Fibroblast of the conjunctiva (primary cell): ENCODE measurements around the gene SLMAP.

Experiments
- DNase-seq: peaks from one replicate; pipeline ENCODE4 v3.0.0-alpha.2; 2010; ENCODE audit warnings: low read depth

The SLMAP gene, protein sequence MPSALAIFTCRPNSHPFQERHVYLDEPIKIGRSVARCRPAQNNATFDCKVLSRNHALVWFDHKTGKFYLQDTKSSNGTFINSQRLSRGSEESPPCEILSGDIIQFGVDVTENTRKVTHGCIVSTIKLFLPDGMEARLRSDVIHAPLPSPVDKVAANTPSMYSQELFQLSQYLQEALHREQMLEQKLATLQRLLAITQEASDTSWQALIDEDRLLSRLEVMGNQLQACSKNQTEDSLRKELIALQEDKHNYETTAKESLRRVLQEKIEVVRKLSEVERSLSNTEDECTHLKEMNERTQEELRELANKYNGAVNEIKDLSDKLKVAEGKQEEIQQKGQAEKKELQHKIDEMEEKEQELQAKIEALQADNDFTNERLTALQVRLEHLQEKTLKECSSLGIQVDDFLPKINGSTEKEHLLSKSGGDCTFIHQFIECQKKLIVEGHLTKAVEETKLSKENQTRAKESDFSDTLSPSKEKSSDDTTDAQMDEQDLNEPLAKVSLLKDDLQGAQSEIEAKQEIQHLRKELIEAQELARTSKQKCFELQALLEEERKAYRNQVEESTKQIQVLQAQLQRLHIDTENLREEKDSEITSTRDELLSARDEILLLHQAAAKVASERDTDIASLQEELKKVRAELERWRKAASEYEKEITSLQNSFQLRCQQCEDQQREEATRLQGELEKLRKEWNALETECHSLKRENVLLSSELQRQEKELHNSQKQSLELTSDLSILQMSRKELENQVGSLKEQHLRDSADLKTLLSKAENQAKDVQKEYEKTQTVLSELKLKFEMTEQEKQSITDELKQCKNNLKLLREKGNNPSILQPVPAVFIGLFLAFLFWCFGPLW

DNA sequence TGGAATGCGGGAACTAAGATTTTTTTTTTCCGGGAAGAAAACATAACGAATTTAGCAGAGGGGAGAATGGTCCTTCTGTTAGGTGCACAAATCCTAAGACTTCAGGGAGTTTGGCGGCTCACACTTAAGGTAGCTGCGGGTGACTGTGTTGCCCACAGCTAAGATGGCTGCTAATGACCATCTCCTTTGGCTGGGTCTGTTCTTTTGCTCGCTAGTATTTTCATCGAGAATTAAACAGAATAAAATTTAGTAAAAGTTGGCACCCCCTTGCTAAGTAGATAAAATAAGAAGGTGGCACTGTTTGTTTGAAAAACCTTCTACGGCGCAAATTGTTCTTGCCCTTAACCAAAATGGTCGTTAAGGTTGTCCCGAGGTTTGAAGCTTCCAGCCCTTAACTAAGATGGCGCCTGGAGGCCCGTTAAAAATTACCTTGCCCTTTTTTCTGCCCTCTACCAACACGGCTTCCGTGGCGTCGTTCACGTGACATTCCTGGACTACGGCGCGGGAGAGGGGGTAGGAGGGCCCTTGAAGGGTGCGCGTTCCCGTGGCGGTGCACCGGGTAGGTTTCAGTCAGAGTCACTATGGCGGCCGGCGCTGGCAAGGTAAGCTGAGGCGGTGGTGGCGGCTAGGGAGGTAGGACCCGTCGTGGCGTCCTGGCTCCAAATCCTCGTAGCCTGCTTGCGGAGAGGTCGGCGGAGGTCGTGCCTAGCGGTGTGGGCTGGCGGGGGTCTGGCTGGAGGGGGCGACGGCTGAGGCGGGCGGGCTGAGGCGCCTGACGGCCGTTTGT is at the start of gene SLMAP:
SLMAP (plus strand) TSS at position 569 of the 787 bp plus-strand sequence. CDS start 1,343 bp downstream, outside the sequence.
- DNase-seq: peak; percentile 92

DNA sequence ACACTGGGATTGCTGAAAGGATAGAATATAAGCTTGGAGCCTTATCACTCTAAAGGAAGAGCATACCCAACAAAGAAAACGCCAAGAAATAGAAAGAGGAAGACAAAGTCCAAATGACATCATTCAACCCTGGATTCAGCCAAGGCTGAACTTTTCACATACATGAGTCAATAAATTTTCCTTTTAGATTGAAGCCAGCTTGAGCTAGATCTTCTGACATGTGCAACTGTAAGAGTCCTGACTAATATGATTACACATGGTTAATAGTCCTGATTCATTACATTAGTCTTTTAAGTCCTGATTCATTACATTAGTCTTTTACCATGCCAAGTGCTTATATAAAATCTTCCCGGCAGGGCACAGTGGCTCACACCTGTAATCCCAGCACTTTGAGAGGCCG is 49.6 kb upstream of the SLMAP start:
- peak; percentile 53 for DNase-seq

DNA sequence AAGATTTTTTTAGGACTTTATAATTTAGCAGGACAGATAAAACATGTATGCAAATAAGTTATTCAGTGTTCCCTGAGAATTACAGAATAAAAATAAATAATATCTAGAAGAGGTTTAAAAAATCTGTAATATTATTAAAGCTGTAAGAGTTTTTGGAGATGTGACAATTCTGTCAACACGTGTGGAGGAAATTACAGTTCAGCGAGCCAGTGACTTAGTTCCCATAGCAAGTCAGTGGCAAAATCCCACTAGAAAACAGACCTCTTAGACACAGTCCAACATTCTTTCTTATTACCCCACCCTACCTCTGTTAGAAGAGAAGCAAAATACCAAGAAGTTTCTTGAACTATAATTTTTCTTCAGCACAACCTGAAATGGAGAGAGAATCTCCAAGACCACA is 47.1 kb upstream of the SLMAP start:
- DNase-seq: no peak

DNA sequence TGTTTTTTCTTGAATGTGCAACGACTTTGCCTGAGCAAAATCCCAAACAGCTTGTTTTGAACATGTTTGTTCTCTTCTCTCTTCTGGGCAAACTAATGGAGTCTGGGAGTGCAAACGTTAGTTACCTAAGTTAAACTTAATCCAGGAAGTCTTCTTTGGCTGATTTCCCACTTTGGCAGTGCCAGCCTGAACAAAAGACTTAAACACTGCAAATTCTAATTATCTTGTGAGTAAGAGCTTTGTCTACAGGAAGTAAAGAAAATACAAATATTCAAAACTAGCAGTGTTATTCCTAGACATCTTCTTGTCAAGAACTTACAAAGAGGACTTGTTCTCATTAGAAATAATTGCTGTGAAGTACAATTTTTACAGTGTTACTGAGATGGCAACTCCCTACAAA is 46.5 kb upstream of the SLMAP start:
- no peak for DNase-seq

DNA sequence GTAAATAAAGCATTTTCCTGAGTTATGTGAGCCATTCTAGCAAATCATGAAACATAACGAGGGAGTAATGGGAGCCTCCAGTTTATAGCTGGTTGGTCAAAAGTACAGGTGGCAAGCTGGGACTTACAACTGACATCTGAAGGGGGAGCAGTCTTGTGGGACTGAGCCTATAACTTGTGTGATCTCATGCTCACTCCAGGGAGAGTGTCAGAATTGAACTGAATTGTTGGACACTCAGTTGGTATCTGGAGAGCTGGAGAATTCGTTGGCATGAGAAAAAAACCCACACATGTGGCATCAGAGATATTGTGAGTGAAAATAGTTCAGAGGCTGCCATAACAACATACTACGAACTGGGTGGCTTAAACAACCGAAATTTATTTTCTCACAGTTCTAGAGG is 40.4 kb upstream of the SLMAP start:
- no peak for DNase-seq

DNA sequence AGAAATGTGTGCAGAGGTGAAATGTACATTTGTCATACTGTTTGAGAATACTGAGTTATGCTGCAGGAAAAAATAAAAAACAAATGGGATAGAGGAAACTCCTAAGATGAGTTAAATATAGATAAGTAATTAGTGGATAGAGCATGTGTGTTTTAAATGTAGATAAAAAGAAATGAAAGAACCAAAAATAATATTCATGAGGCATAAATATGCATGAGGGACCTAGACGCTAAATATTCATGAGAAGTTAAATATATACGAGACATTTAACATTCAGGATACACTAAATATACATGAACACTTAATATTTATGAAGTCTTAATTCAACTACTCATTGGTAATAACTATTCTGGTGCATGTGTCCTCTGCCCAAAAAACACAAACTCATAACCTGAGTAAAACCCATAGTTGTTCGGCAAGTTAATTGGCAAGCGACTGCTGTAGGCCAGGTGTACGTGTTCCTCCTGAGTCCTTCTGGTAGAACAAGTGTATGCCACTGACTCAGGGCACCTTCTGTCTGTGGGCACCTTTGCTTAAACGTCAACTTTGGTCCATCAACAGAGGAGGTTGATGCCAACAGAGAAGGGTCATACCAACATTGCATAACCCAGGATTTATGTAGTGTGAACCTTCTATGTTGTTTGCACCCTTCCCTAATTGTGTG is 38.8 kb upstream of the SLMAP start:
- DNase-seq: no peak

DNA sequence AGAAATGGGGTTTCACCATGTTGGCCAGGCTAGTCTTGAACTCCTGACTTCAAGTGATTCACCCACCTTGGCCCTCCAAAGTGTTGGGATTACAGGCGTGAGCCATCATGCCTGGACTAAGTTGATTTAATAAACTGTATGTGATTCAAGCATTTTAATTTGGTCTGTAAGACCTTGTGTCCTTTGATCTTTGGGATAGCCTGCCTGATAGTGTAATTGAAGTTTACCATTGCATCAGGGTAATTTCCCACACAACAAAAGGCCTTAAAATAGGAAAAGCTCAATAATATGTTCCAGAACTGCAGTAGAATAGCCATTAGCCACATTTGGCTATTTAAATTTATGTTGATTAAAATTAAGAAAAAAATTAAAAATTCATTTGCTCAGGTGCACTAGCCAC is 38.0 kb upstream of the SLMAP start:
- no peak for DNase-seq

DNA sequence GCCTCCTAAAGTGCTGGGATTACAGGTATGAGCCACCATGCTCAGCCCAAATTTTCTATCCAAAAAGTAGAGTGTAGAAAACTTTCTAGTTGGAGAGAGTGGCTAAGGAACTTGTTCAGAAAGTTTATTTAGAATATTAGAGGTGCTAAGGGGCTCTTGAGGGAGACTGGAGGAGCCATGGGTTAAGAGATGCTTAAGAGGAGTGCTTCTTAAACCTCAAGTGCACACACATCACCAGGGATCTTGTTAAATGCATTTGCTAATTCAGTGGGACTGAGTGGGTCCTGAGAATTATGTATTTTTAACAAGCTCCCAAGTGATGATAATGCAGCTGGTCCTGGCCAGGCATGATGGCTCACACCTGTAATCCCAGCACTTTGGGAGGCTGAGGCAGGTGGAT is 29.7 kb upstream of the SLMAP start:
- DNase-seq: no peak

DNA sequence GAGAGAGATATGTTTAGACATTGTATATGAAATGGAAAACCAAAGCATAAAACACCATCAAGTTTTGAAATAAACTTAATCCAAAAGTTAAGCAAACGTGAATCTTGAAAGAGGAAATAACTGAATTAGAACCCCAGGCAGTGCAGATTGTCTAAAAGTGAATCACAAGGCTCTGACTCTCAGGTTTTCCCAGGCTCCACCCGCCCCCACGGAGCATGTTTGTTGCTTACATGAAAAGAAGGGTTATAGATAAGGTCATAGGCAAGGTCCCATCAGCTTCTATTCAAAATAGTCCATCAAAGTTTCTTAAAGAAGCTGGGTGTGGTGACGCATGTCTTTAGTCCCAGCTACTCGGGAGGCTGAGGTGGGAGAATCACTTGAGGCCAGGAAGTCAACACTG is 29.0 kb upstream of the SLMAP start:
- no peak for DNase-seq

DNA sequence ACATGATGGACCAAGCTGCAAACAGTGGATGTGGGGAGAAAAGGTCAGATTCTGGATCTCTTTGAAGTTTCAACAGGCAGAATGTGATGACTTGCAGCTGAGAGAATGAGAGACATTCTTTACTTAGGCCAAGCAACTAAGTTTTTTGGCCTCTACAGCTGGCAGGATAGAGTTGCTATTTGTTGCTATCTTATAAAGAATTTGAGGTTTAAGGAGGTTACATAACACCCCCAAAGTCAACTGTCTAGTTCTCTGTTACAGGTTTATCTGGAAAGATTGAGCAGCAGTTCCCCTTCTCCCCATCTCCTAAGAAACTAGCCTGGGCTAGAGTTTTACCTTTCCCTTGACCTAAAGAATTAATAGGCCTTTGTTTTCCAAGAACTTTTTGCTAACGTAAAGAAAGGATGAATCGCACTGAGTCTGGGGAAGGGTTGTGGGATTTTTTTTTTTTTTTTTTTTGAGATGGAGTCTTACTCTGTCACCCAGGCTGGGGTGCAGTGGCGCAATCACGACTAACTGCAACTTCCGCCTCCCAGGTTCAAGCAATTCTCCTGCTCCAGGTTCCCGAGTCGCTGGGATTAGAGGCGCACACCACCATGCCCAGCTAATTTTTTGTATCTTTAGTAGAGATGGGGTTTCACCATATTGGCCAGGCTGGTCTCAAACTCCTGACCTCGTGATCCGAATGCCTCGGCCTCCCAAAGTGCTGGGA is 26.6 kb upstream of the SLMAP start:
- no peak for DNase-seq

DNA sequence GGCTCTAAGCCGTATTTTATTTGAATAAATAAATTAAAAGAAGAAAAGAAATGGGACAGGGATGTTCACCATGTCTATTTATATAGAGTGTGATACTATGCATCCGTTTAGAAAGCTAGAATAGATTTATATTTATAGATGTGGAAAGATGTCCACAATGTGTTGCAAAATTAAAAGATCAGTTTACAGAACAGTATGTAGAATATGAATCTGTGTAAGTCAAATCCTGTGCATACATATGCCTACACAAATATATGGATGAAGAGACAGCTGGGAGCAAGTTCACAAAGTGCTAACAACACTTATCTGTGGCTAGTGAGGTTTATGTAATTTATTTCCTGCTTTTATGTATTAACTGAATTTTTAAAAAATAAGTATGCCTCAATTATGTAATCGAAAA is 25.4 kb upstream of the SLMAP start:
- DNase-seq: no peak

DNA sequence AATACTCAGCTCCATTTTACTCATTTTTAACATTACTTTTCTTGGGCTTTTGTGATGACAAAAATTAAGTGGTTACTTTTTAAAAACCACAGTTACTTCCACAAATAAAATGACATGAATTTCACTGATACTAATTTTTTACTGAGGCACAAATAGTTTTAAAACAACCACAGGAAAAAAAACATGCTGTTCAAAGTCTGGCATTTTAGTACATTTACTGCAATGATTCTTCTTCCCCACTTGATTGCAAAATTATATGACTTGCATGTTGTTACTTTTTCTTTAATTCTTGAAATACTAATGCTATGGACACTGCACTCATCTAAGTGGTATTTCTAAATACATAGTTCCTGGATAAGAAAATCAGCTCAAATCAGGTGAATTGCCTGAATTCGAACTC is 24.8 kb upstream of the SLMAP start:
- no peak for DNase-seq

DNA sequence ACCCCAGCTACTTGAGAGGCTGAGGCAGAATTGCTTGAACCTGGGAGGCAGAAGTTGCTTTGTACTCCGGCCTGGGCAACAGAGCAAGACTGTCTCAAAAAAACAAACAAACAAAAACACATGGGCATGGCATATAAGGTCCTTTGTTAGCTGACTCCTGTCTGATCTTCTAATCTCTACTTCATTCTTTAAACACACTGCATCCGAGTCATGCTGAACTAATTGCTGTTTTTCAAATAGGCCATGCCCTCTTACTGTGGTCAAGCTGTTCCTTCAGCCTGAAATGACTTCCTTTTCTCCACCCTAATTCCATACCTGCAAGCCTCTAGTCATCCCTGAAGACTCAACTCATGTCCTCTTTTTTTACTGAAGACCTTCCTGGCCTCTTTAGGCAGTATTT is 22.3 kb upstream of the SLMAP start:
- DNase-seq: no peak

DNA sequence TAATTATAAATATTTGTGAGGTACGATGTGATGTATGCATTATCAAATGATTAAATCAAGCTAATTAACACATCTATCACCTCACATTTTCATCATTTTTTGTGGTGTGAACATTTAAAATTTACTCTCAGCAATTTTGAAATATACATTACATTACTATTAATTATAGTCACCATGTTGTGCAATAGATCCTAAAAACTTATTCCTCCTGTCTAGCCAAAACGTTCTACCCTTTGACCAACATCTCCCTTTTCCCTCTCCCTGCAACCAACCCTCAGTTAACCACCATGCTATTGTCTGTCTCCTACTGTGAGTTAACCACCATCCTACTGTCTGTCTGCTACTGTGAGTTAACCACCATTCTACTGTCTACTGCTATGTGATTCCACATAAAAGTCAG is 20.7 kb upstream of the SLMAP start:
- no peak for DNase-seq

DNA sequence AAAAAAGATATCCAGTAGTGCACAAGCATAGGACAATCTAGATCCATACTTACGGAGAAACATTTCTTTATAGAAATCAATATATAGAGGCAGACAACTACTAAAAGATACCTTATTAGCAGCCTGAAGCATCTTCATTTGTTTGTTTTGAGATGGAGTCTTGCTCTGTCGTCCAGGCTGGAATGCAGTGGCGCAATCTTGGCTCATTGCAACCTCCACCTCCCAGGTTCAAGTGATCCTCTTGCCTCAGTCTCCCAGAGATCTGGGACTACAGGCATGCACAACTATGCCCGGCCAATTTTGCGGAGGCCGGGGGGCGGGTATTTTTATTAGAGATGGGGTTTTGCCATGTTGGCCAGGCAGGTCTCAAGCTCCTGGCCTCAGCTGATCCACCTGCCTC is 18.3 kb upstream of the SLMAP start:
- DNase-seq: no peak

DNA sequence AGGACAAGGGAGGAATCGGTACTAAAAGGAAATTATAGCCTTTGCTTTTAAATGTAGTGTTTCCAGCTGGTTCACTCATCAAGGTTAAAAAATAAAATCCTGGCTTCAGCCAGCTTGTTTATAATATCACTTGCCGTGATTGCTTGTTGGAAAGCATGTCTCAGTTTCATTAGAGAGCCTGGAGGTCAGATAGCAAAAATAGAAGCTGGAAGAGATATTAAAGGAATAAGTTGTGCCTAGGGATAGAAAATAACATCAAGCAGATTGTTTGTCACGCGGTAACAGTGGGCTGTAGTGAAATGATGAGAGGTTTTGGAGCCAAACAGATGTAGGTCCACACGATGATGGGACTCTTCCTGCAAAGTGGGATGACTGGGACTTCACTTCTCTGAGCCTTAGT is 17.7 kb upstream of the SLMAP start:
- no peak for DNase-seq

DNA sequence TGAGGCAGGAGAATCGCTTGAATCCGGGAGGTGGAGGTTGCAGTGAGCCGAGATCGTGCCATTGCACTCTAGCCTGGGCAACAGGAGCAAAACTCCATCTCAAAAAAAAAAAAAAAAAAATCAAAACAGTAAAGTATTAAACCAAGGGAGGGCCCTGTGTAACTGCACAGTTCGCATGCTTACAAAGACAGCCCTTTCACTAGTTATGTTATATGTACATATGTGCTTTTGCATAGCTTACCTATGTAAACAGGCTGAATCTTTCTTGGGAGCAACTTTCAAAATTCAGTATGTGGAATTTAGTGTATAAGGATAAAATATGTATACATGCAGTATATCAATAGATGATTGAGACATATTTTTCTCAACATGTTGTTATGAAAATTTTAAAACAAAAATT is 16.1 kb upstream of the SLMAP start:
- no peak for DNase-seq

DNA sequence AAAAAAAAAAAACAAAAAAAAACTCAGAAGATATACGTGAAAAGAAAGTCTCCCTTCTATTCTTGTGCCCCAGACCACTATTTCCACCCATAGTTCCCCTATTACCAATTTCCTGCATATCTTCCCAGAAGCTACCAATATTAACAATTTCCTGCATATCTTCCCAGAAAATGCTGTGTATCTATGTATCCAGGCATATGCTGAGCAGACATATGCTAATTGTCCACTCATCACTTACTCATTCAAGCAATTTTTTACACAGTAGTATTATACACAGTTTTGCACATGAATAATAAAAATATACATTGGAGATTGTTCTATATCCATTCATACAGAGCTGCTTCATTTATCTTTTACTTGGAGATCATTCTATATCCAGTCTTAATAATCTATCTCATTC is 12.6 kb upstream of the SLMAP start:
- DNase-seq: no peak

DNA sequence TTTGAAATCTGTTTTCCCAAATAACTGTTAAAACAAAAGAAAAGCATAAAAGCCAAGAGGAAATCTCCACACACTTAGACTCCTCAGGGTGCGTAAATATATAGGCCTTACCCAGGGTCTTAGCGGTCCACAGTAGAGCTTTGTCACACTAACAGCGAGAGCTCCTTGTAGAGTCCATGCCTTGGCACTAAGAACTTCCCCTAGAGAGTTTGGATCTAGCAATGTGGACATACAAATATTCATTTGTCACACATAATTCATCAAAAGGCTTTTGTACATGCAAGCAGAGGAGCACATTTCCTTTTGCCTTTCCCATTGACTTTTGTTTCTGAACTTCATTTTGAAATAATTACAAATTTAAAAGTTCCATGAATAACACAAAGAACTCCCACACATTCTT is 11.0 kb upstream of the SLMAP start:
- no peak for DNase-seq

DNA sequence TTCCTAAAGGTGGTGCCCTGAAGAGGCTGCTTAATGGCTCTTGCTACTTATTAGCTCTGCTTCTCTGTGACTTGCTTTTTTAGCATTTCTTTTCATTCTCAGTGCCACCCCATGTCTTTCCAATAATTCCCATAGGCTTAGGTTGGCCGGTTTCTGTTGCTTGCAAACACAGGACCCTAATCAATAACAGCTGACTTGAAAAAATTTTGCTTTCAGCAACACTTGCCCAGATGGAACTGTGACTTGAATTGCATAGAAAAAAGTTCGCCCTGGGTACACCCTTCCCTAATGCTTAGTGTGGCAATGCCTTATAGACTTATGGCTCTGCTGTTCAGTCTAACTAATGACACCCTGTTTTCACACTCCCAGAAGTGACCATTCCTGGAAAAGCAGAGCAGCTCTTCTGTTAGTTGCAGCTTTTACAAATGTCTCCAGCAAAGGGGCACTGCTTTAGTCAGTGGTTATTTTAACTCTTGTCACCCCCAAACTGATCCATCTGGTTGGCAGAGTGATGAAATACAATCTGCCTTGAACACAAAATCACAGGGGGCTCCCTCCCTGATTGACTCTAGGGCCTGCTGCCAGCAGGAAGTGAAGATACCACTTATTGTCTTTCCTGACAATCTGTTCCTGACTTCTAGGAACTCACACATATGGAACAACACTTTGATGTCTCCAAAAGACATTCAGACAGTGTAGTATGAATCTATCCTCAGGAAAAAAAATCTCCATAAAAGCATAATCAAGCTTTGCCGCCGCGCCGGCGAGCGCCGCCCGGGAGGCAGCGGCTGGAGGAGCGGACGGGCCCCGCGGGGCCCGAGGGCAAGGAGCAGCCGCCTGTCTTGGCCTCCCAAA is 9.7 kb upstream of the SLMAP start:
- no peak for DNase-seq

DNA sequence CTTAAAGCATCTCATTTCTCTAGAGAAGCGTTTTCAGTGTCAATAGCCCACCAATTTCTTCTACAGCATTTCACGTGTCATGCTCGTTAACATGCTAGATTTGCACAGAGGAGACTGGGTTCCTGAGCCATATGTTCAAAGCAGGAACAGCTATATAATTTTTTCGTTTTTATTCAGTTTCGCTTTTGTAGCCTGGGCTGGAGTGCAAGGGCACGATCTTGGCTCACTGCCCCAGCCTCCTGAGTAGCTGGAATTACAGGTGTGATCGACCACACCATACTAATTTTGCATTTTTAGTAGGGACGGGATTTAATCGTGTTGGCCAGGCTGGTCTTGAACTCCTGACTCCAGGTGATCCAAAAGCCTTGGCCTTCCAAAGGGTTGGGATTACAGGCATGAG is 6.6 kb upstream of the SLMAP start:
- DNase-seq: no peak
